Endothelial cell of umbilical vein (primary cell): ENCODE results near the gene SCAMP4.

Experiments
- CTCF ChIP-seq, 2 donors: IDR thresholded peaks; 1 replicate in 1 of 2; 2 replicates in 1 of 2; pipeline ENCODE4 v1.5.1; 2011; ENCODE audit warnings: low read length in 2 of 2, mild to moderate bottlenecking in 2 of 2, moderate library complexity in 2 of 2, control low read depth in 1 of 2, inconsistent platforms in 1 of 2, low read depth in 1 of 2; ENCODE audit not compliant: insufficient read depth in 1 of 2; ENCODE audit errors: extremely low read depth in 1 of 2
- JUN ChIP-seq: IDR thresholded peaks from 2 replicates; pipeline ENCODE4 v1.6.1; 2011; ENCODE audit warnings: borderline replicate concordance, low read depth; ENCODE audit not compliant: insufficient read length, insufficient read depth
- MAX ChIP-seq: IDR thresholded peaks from 2 replicates; pipeline ENCODE4 v1.6.1; 2011; ENCODE audit not compliant: insufficient read depth, insufficient read length
- POLR2A ChIP-seq: IDR thresholded peaks from 2 replicates; pipeline ENCODE4 v1.6.1; 2012; ENCODE audit warnings: low read depth, mild to moderate bottlenecking, control low read depth, low read length
- POLR2AphosphoS5 ChIP-seq: IDR thresholded peaks from 2 replicates; pipeline ENCODE4 v1.6.1; 2012; ENCODE audit warnings: low read depth, mild to moderate bottlenecking, control low read depth, low read length, moderate library complexity; ENCODE audit not compliant: insufficient read depth

DNA sequence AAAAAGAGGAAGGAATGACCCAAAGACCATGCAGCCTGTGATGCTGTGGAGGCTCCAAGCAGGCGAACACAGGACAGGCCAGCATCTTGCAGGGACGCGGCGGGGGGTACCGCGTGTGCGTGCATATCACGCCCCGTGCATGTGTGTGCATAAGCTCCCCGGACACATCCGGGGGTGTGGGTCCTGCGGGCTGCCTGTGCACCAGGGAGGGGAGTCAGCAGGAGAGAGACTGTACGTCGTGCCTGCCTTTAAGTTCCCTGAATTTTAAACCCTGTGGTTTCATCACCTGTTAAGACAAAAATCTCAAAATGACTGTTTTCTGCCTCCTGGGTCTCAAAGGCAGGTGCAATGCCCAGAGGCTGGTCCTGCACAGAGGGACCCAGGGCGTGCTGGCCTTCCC is 16.6 kb downstream of the SCAMP4 start:
- TF ChIP-seq MAX = no peak
- no peak for TF ChIP-seq POLR2A
- no peak for TF ChIP-seq JUN
- TF ChIP-seq CTCF (IDR thresholded peaks at IDR 0.05; ENCODE audit: extremely low read depth in 1 of 2, insufficient read depth in 1 of 2, low read depth in 1 of 2, low read length in 2 of 2) = no peak
- TF ChIP-seq POLR2AphosphoS5 = no peak
